GM18505 (cell line): ENCODE measurements around the gene RNF166.
A peak's percentile ranks its signal among the peaks of the same experiment; 100 is the strongest.

ENCODE experiments used
- ATAC-seq: cut with Tn5 transposase; IDR thresholded peaks from one replicate; pipeline ENCODE4 v1.9.1; 2021; ENCODE audit not compliant: unreplicated experiment
- POLR2A ChIP-seq: IDR thresholded peaks from 4 replicates; pipeline ENCODE4 v1.6.1; 2011; ENCODE audit warnings: borderline replicate concordance; ENCODE audit not compliant: insufficient read depth, insufficient read length; ENCODE audit errors: extremely low read depth

Gene RNF166

GRCh38 chr16:88655733-88656281, 50.4 kb downstream of the RNF166 start:
- ATAC-seq: no peak
- TF ChIP-seq POLR2A: no peak

- no peak for ATAC-seq
- TF ChIP-seq POLR2A: no peak
Observed at GRCh38 chr16:88655053-88655732, 51.0 kb downstream of the RNF166 start.

GRCh38 chr16:88654363-88655052, 51.7 kb downstream of the RNF166 start:
- ATAC-seq: no peak
- no peak for TF ChIP-seq POLR2A

- ATAC-seq: no peak
- no peak for TF ChIP-seq POLR2A
Observed at GRCh38 chr16:88653596-88654362, 52.4 kb downstream of the RNF166 start.

- no peak for TF ChIP-seq POLR2A
- ATAC-seq: no peak
Observed at GRCh38 chr16:88653101-88653500, 53.1 kb downstream of the RNF166 start.

GRCh38 chr16:88652762-88653063, 53.5 kb downstream of the RNF166 start:
- no peak for ATAC-seq
- peak; percentile 19 for TF ChIP-seq POLR2A

- no peak for TF ChIP-seq POLR2A
- ATAC-seq: peak; percentile 11
Observed at GRCh38 chr16:88651989-88652761, 54.0 kb downstream of the RNF166 start.

GRCh38 chr16:88651276-88651988, 54.8 kb downstream of the RNF166 start:
- peak; percentile 65 for TF ChIP-seq POLR2A
- peak; percentile 63 for ATAC-seq

GRCh38 chr16:88650749-88651275, 55.4 kb downstream of the RNF166 start, which contains the start of gene CYBA:
CYBA (minus strand) TSS chr16:88651053; CDS start chr16:88651013, 40 bp downstream.
- peak; percentile 90 for TF ChIP-seq POLR2A
- peak; percentile 56 for ATAC-seq

GRCh38 chr16:88649924-88650748, 56.1 kb downstream of the RNF166 start:
- peak; percentile 6 for TF ChIP-seq POLR2A
- peak; percentile 3 for ATAC-seq

- no peak for TF ChIP-seq POLR2A
- no peak for ATAC-seq
Observed at GRCh38 chr16:88649195-88649923, 56.8 kb downstream of the RNF166 start.
